ENCODE data around the gene MSMB. TPM values are rescaled to one million over a fixed set of nuclear protein-coding genes. Genes with fewer than 3 reads are reported as not detected.

The MSMB gene
- total and polyA plus RNA-seq, 2 of the 8 experiments (the other 6 are each of a cell fraction or from before 2014, with no cell fraction given): not detected

GRCh38 chr10:46048152-46048551 lies 2.1 kb upstream of the MSMB start:
- ChIA-PET POLR2A (ENCODE audit: partially characterized antibody) (interaction anchor here (1.1 kb wide), 1 partner anchor 45 kb away, joined by 3 read pairs; no protein-coding TSS in a partner anchor), CTCF (ENCODE audit: partially characterized antibody) (interaction anchor here (0.8 to 0.9 kb wide), 2 partner anchors 16 to 18 kb away, joined by 3 read pairs; no protein-coding TSS in a partner anchor)
- no peak overlapping the region for H3K9ac ChIP-seq (replicated peaks in 1 of 4; ENCODE audit: extremely low read depth in 1 of 4, low read depth in 3 of 4, low read length in 3 of 4)
- H2BK5ac ChIP-seq (ENCODE audit: low read depth, low read length): no peak overlapping the region
- no peaks in the 10 kb centered on the region for H3K36me3 ChIP-seq (ENCODE audit: control insufficient read depth in 2 of 4, insufficient read depth in 4 of 4, low read length in 3 of 4)
- no peaks in the 10 kb centered on the region for H3K27me3 ChIP-seq (replicated peaks in 1 of 4; ENCODE audit: control insufficient read depth in 3 of 4, extremely low read depth in 1 of 4, insufficient read depth in 3 of 4, low read length in 3 of 4)
- H3K14ac ChIP-seq (ENCODE audit: insufficient read length): no peak overlapping the region
- no peak overlapping the region for H4K5ac ChIP-seq (ENCODE audit: insufficient read length, low read depth, low read length)
- H2BK12ac ChIP-seq (ENCODE audit: low read depth, low read length): no peak overlapping the region
- no peak overlapping the region; the same call in 1 of the 2 replicates for H2BK15ac ChIP-seq (ENCODE audit: low read length)
- H2AK5ac ChIP-seq (ENCODE audit: low read depth, low read length): no peak overlapping the region
- no peak overlapping the region for H3K27ac ChIP-seq (ENCODE audit: low read depth, low read length)
- 97% methylated on average over 2 of the region's 2 CpGs; no CpG with 5 or more reads in 1 of the 2 experiments for WGBS, 2 experiments (ENCODE audit: extremely low coverage in 1 of 2, insufficient coverage in 1 of 2, insufficient read length in 1 of 2, insufficient replicate concordance in 2 of 2, low coverage in 1 of 2, low lambda C conversion rate in 2 of 2, missing lambda C conversion rate in 1 of 2)
- no peak overlapping the region for H3K56ac ChIP-seq (replicated peaks; ENCODE audit: insufficient read length, low read depth, low read length)
- H3K9me3 ChIP-seq (ENCODE audit: insufficient read depth in 2 of 2, low read depth in 1 of 2, low read length in 1 of 2): no peaks in the 10 kb centered on the region
- H4K91ac ChIP-seq (replicated peaks; ENCODE audit: insufficient read length, low read length): no peak overlapping the region
- H3K79me2 ChIP-seq (ENCODE audit: control insufficient read depth in 1 of 2, insufficient read depth in 2 of 2, low read length in 2 of 2): no peaks in the 10 kb centered on the region
- H3K4ac ChIP-seq (replicated peaks; ENCODE audit: insufficient read length, low read depth, low read length): no peak overlapping the region
- no peak overlapping the region for H3K4me3 ChIP-seq (ENCODE audit: extremely low read depth in 1 of 4, insufficient read depth in 2 of 4, low read depth in 3 of 4, low read length in 4 of 4)
- H3K79me1 ChIP-seq (ENCODE audit: low read depth, low read length): no peaks in the 10 kb centered on the region
- no peak overlapping the region for H3K18ac ChIP-seq (ENCODE audit: extremely low read depth, low read length)
- DNase-seq (ENCODE audit: low read depth in 1 of 2, low spot score in 2 of 2): no peak
- H3K23me2 ChIP-seq (ENCODE audit: low read depth, low read length): no peaks in the 10 kb centered on the region; the same call in 1 of the 2 replicates
- H3K4me2 ChIP-seq (ENCODE audit: insufficient read depth in 1 of 2, low read depth in 2 of 2, low read length in 2 of 2): no peak overlapping the region
- H4K8ac ChIP-seq (ENCODE audit: extremely low read depth, insufficient read depth, low read length): no peak overlapping the region; the same call in 1 of the 2 replicates
- no peak overlapping the region for H2BK20ac ChIP-seq (ENCODE audit: low read length)
- peaks cover 0 to 6% (median 0%) of the 10 kb centered on the region in 4 experiments; a peak in 2 of 7 replicates for H3K4me1 ChIP-seq (replicated peaks in 1 of 4; ENCODE audit: control insufficient read depth in 3 of 4, insufficient read depth in 4 of 4, low read length in 3 of 4)
- no peak overlapping the region for H2BK120ac ChIP-seq (replicated peaks; ENCODE audit: low read depth, low read length)
- no peak overlapping the region for H3K23ac ChIP-seq (ENCODE audit: insufficient read length)
- H4K20me1 ChIP-seq (replicated peaks in 1 of 2; ENCODE audit: control insufficient read depth in 1 of 2, insufficient read depth in 2 of 2, low read length in 2 of 2): no peaks in the 10 kb centered on the region
- FAIRE-seq: no peak
- H2AFZ ChIP-seq (ENCODE audit: low read length): 0 out of 2 replicates have a peak overlapping the region, but pooled peaks have one; percentile 62
- TF ChIP-seq POLR2A (IDR thresholded peaks at IDR 0.05; ENCODE audit: control extremely low read depth in 1 of 2, low read depth in 2 of 2, low read length in 2 of 2): no peak
- no peak for TF ChIP-seq YY1 (IDR thresholded peaks at IDR 0.05; ENCODE audit: low read depth, low read length)
- no peak for TF ChIP-seq FOSL1 (IDR thresholded peaks at IDR 0.05; ENCODE audit: insufficient read depth, low read depth, low read length)
- TF ChIP-seq TAF7 (optimal IDR thresholded peaks at IDR 0.05; ENCODE audit: borderline replicate concordance, low read depth, low read length): no peak
- no peak for TF ChIP-seq USF2 (IDR thresholded peaks at IDR 0.05; ENCODE audit: low read length)
- no peak for TF ChIP-seq HDAC6 (IDR thresholded peaks at IDR 0.05; ENCODE audit: low read depth, low read length)
- no peak for TF ChIP-seq RXRA (IDR thresholded peaks at IDR 0.05; ENCODE audit: insufficient read depth, low read depth, low read length)
- TF ChIP-seq POLR2AphosphoS5 (IDR thresholded peaks at IDR 0.05; ENCODE audit: low read depth, low read length): no peak
- no peak for TF ChIP-seq CREB1 (IDR thresholded peaks at IDR 0.05)
- no peak for TF ChIP-seq SRF (IDR thresholded peaks at IDR 0.05; ENCODE audit: low read depth, low read length)
- no peak for TF ChIP-seq TBP (IDR thresholded peaks at IDR 0.05; ENCODE audit: low read depth, low read length)
- TF ChIP-seq JUND (IDR thresholded peaks at IDR 0.05; ENCODE audit: low read length): no peak

Measured in H1 (cell line).